ENCODE results near the gene TMEM8B. TPM values are rescaled to one million over a fixed set of nuclear protein-coding genes. Genes with fewer than 3 reads are reported as not detected.

Gene TMEM8B
- polyA plus RNA-seq, 1 donor from 2014 or later: 12.7 TPM

DNA sequence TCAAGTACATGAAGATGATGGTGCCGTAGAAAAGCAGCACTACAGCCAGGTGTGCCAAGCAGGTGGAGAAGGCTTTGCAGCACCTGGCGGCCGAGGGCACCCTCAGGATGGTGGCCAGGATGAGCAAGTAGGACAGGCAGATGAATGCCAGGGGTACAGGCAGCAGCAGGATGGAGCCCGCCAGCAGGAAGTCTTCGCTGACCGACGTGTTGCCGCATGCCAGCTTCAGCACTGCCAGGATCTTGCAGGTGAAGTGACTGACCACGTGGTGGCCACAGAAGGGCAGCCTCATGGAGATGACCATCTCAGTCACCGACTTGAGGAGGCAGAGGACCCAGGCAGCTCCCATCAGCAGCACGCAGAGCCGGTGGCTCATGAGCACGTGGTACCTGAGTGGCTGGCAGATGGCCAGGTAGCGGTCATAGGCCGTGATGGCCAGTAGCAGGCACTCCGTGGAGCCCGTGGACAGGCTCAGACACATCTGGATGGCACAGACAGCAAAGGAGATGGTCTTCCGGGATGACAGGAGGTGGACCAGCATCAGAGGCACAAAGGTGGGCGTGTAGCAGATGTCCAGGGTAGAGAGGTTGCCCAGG lies 40.7 kb downstream of the TMEM8B start:
- no peaks in the 10 kb centered on the region for H3K9me2 ChIP-seq (ENCODE audit: insufficient read depth, low read length)
- no peak for TF ChIP-seq EP300 (conservative IDR thresholded peaks at IDR 0.05; ENCODE audit: poor library complexity, severe bottlenecking)
- no peak for TF ChIP-seq MXI1 (conservative IDR thresholded peaks at IDR 0.05; ENCODE audit: poor library complexity, severe bottlenecking)
- TF ChIP-seq, protein P1, sequence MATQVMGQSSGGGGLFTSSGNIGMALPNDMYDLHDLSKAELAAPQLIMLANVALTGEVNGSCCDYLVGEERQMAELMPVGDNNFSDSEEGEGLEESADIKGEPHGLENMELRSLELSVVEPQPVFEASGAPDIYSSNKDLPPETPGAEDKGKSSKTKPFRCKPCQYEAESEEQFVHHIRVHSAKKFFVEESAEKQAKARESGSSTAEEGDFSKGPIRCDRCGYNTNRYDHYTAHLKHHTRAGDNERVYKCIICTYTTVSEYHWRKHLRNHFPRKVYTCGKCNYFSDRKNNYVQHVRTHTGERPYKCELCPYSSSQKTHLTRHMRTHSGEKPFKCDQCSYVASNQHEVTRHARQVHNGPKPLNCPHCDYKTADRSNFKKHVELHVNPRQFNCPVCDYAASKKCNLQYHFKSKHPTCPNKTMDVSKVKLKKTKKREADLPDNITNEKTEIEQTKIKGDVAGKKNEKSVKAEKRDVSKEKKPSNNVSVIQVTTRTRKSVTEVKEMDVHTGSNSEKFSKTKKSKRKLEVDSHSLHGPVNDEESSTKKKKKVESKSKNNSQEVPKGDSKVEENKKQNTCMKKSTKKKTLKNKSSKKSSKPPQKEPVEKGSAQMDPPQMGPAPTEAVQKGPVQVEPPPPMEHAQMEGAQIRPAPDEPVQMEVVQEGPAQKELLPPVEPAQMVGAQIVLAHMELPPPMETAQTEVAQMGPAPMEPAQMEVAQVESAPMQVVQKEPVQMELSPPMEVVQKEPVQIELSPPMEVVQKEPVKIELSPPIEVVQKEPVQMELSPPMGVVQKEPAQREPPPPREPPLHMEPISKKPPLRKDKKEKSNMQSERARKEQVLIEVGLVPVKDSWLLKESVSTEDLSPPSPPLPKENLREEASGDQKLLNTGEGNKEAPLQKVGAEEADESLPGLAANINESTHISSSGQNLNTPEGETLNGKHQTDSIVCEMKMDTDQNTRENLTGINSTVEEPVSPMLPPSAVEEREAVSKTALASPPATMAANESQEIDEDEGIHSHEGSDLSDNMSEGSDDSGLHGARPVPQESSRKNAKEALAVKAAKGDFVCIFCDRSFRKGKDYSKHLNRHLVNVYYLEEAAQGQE (IDR thresholded peaks at IDR 0.05; ENCODE audit: borderline replicate concordance): no peak
- no peak for TF ChIP-seq EZH2 (IDR thresholded peaks at IDR 0.05; ENCODE audit: borderline replicate concordance, insufficient read depth, low read length, poor library complexity, severe bottlenecking)
- no peak for TF ChIP-seq TAF1 (IDR thresholded peaks at IDR 0.05; ENCODE audit: low read depth)
- no peak for TF ChIP-seq RAD21 (conservative IDR thresholded peaks at IDR 0.05)
- no peak for TF ChIP-seq SMC3 (conservative IDR thresholded peaks at IDR 0.05; ENCODE audit: poor library complexity)
- no peak for TF ChIP-seq POLR2AphosphoS5 (IDR thresholded peaks at IDR 0.05)
- TF ChIP-seq, protein P2, sequence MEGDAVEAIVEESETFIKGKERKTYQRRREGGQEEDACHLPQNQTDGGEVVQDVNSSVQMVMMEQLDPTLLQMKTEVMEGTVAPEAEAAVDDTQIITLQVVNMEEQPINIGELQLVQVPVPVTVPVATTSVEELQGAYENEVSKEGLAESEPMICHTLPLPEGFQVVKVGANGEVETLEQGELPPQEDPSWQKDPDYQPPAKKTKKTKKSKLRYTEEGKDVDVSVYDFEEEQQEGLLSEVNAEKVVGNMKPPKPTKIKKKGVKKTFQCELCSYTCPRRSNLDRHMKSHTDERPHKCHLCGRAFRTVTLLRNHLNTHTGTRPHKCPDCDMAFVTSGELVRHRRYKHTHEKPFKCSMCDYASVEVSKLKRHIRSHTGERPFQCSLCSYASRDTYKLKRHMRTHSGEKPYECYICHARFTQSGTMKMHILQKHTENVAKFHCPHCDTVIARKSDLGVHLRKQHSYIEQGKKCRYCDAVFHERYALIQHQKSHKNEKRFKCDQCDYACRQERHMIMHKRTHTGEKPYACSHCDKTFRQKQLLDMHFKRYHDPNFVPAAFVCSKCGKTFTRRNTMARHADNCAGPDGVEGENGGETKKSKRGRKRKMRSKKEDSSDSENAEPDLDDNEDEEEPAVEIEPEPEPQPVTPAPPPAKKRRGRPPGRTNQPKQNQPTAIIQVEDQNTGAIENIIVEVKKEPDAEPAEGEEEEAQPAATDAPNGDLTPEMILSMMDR (IDR thresholded peaks at IDR 0.05; ENCODE audit: poor library complexity, severe bottlenecking): no peak
- H3K79me2 ChIP-seq (replicated peaks; ENCODE audit: insufficient read depth, low read length): no peaks in the 10 kb centered on the region
- no peaks in the 10 kb centered on the region for H3F3A ChIP-seq (ENCODE audit: insufficient read depth, low read length, poor library complexity, severe bottlenecking)
- no peaks in the 10 kb centered on the region for H3K27me3 ChIP-seq (ENCODE audit: insufficient read depth, low read depth, low read length)
- no peak overlapping the region for H3K4me2 ChIP-seq (ENCODE audit: low read length)
- no peak overlapping the region for H3K9ac ChIP-seq (ENCODE audit: low read length)
- no peak overlapping the region for H3K4me3 ChIP-seq (ENCODE audit: low read length)
- H4K20me1 ChIP-seq (ENCODE audit: insufficient read depth): no peaks in the 10 kb centered on the region
- H3K36me3 ChIP-seq (ENCODE audit: insufficient read depth, low read length): no peaks in the 10 kb centered on the region
- no peaks in the 10 kb centered on the region for H3K9me3 ChIP-seq (ENCODE audit: low read length)
- H3K27ac ChIP-seq (ENCODE audit: low read length): no peak overlapping the region
- H2AFZ ChIP-seq (ENCODE audit: low read depth, low read length): no peak overlapping the region

DNA sequence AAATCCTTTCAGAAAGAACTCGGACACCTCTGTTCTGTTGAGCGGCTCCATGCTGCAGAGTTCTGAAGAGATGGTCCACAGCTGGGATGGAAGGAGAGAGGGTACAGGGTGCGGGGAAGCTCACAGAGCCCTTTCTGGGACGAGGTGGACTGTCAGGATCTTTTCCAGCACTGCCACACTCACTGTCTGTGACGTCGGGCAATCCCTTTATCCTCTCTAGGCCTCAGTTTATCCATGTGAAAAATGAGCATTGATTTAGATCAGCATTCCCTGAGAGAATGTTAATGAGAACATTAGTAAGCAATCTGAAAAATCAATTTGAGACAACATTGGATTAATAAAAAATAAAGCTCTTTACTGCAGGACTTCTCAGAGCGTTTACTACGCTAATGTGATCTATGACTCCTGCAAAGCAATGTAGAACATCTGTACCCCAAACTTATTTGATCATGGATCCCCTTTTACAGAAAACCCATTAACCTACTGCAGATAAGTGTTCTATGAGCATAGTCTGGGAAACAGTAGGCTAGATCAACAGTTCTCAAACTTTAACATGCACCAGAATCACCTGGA lies 41.4 kb downstream of the TMEM8B start, which contains the start of gene OR13J1:
OR13J1 (minus strand) TSS at position 51 of the 573 bp plus-strand sequence; CDS start at position 51, 0 bp downstream.
- Histone ChIP-seq H3K9me2 (ENCODE audit: insufficient read depth, low read length) (no peaks in the 10 kb centered on the region), H3K9ac (ENCODE audit: low read length) (no peak within 1 kb of the TSS), H3K9me3 (ENCODE audit: low read length) (no peaks in the 10 kb centered on the region), H3K27ac (ENCODE audit: low read length) (no peak within 1 kb of the TSS), H4K20me1 (ENCODE audit: insufficient read depth) (no peaks in the 10 kb centered on the region), H3K4me2 (ENCODE audit: low read length) (no peak within 1 kb of the TSS), H3K4me3 (ENCODE audit: low read length) (no peak within 1 kb of the TSS), H3K36me3 (ENCODE audit: insufficient read depth, low read length) (no peaks in the 10 kb centered on the region), H3F3A (ENCODE audit: insufficient read depth, low read length, poor library complexity, severe bottlenecking) (no peaks in the 10 kb centered on the region), H3K79me2 (replicated peaks; ENCODE audit: insufficient read depth, low read length) (no peaks in the 10 kb centered on the region), H3K27me3 (ENCODE audit: insufficient read depth, low read depth, low read length) (no peaks in the 10 kb centered on the region), H2AFZ (ENCODE audit: low read depth, low read length) (no peak within 1 kb of the TSS)
- TF ChIP-seq TAF1 (IDR thresholded peaks at IDR 0.05; ENCODE audit: low read depth) (no peak), SMC3 (conservative IDR thresholded peaks at IDR 0.05; ENCODE audit: poor library complexity) (no peak), EZH2 (IDR thresholded peaks at IDR 0.05; ENCODE audit: borderline replicate concordance, insufficient read depth, low read length, poor library complexity, severe bottlenecking) (no peak), MXI1 (conservative IDR thresholded peaks at IDR 0.05; ENCODE audit: poor library complexity, severe bottlenecking) (no peak), RAD21 (conservative IDR thresholded peaks at IDR 0.05) (no peak), EP300 (conservative IDR thresholded peaks at IDR 0.05; ENCODE audit: poor library complexity, severe bottlenecking) (no peak), POLR2AphosphoS5 (IDR thresholded peaks at IDR 0.05) (no peak)
- TF ChIP-seq, protein P2 (IDR thresholded peaks at IDR 0.05; ENCODE audit: poor library complexity, severe bottlenecking): no peak
- TF ChIP-seq, protein P1 (IDR thresholded peaks at IDR 0.05; ENCODE audit: borderline replicate concordance): no peak
